ENCODE measurements around the gene SPCS3.

- TF ChIP-seq, protein P1, sequence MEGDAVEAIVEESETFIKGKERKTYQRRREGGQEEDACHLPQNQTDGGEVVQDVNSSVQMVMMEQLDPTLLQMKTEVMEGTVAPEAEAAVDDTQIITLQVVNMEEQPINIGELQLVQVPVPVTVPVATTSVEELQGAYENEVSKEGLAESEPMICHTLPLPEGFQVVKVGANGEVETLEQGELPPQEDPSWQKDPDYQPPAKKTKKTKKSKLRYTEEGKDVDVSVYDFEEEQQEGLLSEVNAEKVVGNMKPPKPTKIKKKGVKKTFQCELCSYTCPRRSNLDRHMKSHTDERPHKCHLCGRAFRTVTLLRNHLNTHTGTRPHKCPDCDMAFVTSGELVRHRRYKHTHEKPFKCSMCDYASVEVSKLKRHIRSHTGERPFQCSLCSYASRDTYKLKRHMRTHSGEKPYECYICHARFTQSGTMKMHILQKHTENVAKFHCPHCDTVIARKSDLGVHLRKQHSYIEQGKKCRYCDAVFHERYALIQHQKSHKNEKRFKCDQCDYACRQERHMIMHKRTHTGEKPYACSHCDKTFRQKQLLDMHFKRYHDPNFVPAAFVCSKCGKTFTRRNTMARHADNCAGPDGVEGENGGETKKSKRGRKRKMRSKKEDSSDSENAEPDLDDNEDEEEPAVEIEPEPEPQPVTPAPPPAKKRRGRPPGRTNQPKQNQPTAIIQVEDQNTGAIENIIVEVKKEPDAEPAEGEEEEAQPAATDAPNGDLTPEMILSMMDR (IDR thresholded peaks at IDR 0.05; ENCODE audit: insufficient read depth, low read depth, low read length), result no peak
- no peak for TF ChIP-seq EZH2 (IDR thresholded peaks at IDR 0.05; ENCODE audit: insufficient read depth, low read length)
Observed at GRCh38 chr4:176290520-176290919, 29.2 kb upstream of the SPCS3 start.
